Renal cortical epithelial cell (primary cell): Measurements from ENCODE around the gene SLC8A1. TPM values are rescaled to one million over a fixed set of nuclear protein-coding genes. Genes with fewer than 3 reads are reported as not detected.
A peak's percentile ranks its signal among the peaks of the same experiment; 100 is the strongest.
"Not testable (repeated sequence)": the region's sequence is repeated elsewhere in the genome, so short reads cannot be mapped to it uniquely, and the experiment has no call there.

Source experiments
- DNase-seq: peaks from one replicate; pipeline ENCODE4 v3.0.0-alpha.2; 2011; ENCODE audit warnings: low read depth
- total RNA-seq: library from RNA; depleted of rRNA; stranded (reverse); fragments of >200 nt; gene quantifications from 2 replicates; pipeline ENCODE4 v1.2.3, GENCODE V29; 2014

SLC8A1 gene
- total RNA-seq, 1 donor from 2014 or later: 11.7 TPM

- no peak for DNase-seq
These were observed 342.5 kb downstream of the SLC8A1 start for GRCh38 chr2:40109381-40109780.

- no peak for DNase-seq
These were observed 343.0 kb downstream of the SLC8A1 start for GRCh38 chr2:40108851-40109250.

- DNase-seq: peak; percentile 30
These were observed 345.8 kb downstream of the SLC8A1 start for GRCh38 chr2:40106061-40106460.

- DNase-seq: peak; percentile 79
These were observed 346.3 kb downstream of the SLC8A1 start for GRCh38 chr2:40105593-40105992.

GRCh38 chr2:40103590-40103989 lies 348.3 kb downstream of the SLC8A1 start:
- DNase-seq: no peak

- peak; percentile 88 for DNase-seq
These were observed 348.7 kb downstream of the SLC8A1 start for GRCh38 chr2:40103163-40103562.

GRCh38 chr2:40102447-40102846 lies 349.4 kb downstream of the SLC8A1 start:
- no peak for DNase-seq

- peak; percentile 74 for DNase-seq
These were observed 350.7 kb downstream of the SLC8A1 start for GRCh38 chr2:40101131-40101575.

- DNase-seq: no peak
These were observed 351.2 kb downstream of the SLC8A1 start for GRCh38 chr2:40100676-40101075.

GRCh38 chr2:40098786-40099470 lies 353.0 kb downstream of the SLC8A1 start:
- DNase-seq: no peak

- peak; percentile 71 for DNase-seq
These were observed 354.1 kb downstream of the SLC8A1 start for GRCh38 chr2:40097691-40098385.

- DNase-seq: peak; percentile 50
These were observed 355.5 kb downstream of the SLC8A1 start for GRCh38 chr2:40096360-40096759.

GRCh38 chr2:40095000-40095399 lies 356.9 kb downstream of the SLC8A1 start:
- DNase-seq: peak; percentile 59

GRCh38 chr2:40094451-40094850 lies 357.4 kb downstream of the SLC8A1 start:
- DNase-seq: no peak

GRCh38 chr2:40093021-40093675 lies 358.7 kb downstream of the SLC8A1 start:
- DNase-seq: peak; percentile 74

- DNase-seq: no peak
These were observed 361.8 kb downstream of the SLC8A1 start for GRCh38 chr2:40090044-40090443.

GRCh38 chr2:40087927-40088326 lies 364.0 kb downstream of the SLC8A1 start:
- no peak for DNase-seq

- DNase-seq: no peak
These were observed 364.5 kb downstream of the SLC8A1 start for GRCh38 chr2:40087434-40087833.

GRCh38 chr2:40085786-40086185 lies 366.1 kb downstream of the SLC8A1 start:
- no peak for DNase-seq

- DNase-seq: not testable (repeated sequence)
These were observed 378.6 kb downstream of the SLC8A1 start for GRCh38 chr2:40073336-40073735.

- no peak for DNase-seq
These were observed 379.3 kb downstream of the SLC8A1 start for GRCh38 chr2:40072442-40073232.

- DNase-seq: no peak
These were observed 389.5 kb downstream of the SLC8A1 start for GRCh38 chr2:40062381-40062780.
